Psoas muscle (tissue), 8 donors: Measurements from ENCODE around the gene YIPF1. TPM values are rescaled to one million over a fixed set of nuclear protein-coding genes. Genes with fewer than 3 reads are reported as not detected.

Experiments
- ATAC-seq, 4 donors: fragments of 200-7000 bp; cut with Tn5 transposase; one replicate each; pipeline ENCODE4 v1.9.1; 2020; ENCODE audit warnings: moderate library complexity in 3 of 4, mild to moderate bottlenecking in 2 of 4
- DNase-seq, 2 donors: peaks; one replicate each; pipeline ENCODE4 v3.0.0-alpha.2; 2020
- H3K27ac ChIP-seq: fragments of 200-600 bp; one replicate; pipeline ENCODE4 v1.8.0; 2022
- H3K27me3 ChIP-seq, 3 donors: fragments of 200-600 bp in 1 of 3; one replicate each; pipeline versions ENCODE4 v1.6.1 to v1.8.0; 2013 to 2022; ENCODE audit warnings: low read length in 2 of 3, mild to moderate bottlenecking in 2 of 3, moderate library complexity in 1 of 3; ENCODE audit not compliant: insufficient read depth in 3 of 3
- H3K36me3 ChIP-seq, 2 donors: fragments of 200-600 bp in 1 of 2; one replicate each; pipeline versions ENCODE4 v1.6.1 to v1.8.0; 2013 to 2022; ENCODE audit warnings: low read depth in 1 of 2, mild to moderate bottlenecking in 1 of 2, moderate library complexity in 1 of 2; ENCODE audit not compliant: insufficient read depth in 1 of 2
- H3K4me1 ChIP-seq: fragments of 200-600 bp; one replicate; pipeline ENCODE4 v1.8.0; 2022
- H3K4me3 ChIP-seq: fragments of 200-600 bp; one replicate; pipeline ENCODE4 v1.8.0; 2022; ENCODE audit warnings: mild to moderate bottlenecking
- H3K9me3 ChIP-seq: fragments of 200-600 bp; one replicate; pipeline ENCODE4 v1.8.0; 2022
- CTCF ChIP-seq: fragments of 200-600 bp; IDR thresholded peaks from one replicate; pipeline ENCODE4 v1.8.0; 2022; ENCODE audit warnings: antibody characterized with exemption
- WGBS, 3 donors: extraction: QIAGEN DNeasy Blood & Tissue Kit; methylation state at CpG; one replicate each; pipeline versions ENCODE4 v1.1.6 to v1.1.7; 2013; 5-methylcytosine and 5-hydroxymethylcytosine counted together
- intact Hi-C, 2 donors: fragments of 100-400 bp; cut with DNase I; formaldehyde crosslinking; loops; one replicate each; pipeline versions ENCODE4 v1.11.0 to v1.14.2; 2022
- polyA plus RNA-seq, 3 donors: library from polyadenylated mRNA; stranded (reverse); fragments of 200-250 nt; gene quantifications; one replicate each; pipeline ENCODE4 v1.2.3, GENCODE V29; 2013
- total RNA-seq, 4 donors: library from RNA; stranded (reverse); fragmentation: NEBNext Ultra II Directional in 2 of 4; extraction: Animal tissue kit (Norgen Biotek cat#: 25700) in 2 of 4; gene quantifications; one replicate each; pipeline versions ENCODE4 v1.2.1 to v1.2.4, GENCODE V29; 2021 to 2023
- donor health status: healthy with polysubstance abuse.
- donor health status: DM: no; HTN: no; CAD: no; lungs with moderate emphysema.
- donor health status: Bipolar disorder and iron deficiency.
- donor health status: healthy.
- donor health status: DM: yes; HTN: yes; CAD: no.
- donor health status: DM: no; HTN: no; CAD: no.
- donor health status: DM: no; HTN: no; CAD: no.
- donor health status: DM: yes; HTN: yes; CAD: no.

Gene YIPF1
- total and polyA plus RNA-seq, 7 donors, result 11.8 to 54.1 (median 23.1) TPM

GRCh38 chr1:53934170-53934765, 44.7 kb upstream of the YIPF1 start:
- no peak for TF ChIP-seq CTCF
- Histone ChIP-seq H3K4me1 (no peaks in the 10 kb centered on the region), H3K27me3 (no peaks in the 10 kb centered on the region), H3K4me3 (no peak overlapping the region), H3K9me3 (no peaks in the 10 kb centered on the region), H3K36me3 (peaks cover 0 to 20% of the 10 kb centered on the region in 2 donors), H3K27ac (no peak overlapping the region)
- WGBS, 3 donors, result 96 to 100% (median 100%) methylated on average over 1 of the region's 1 CpG
- intact Hi-C loops, result no loop called here
- DNase-seq, result no peak
- no peak for ATAC-seq

GRCh38 chr1:53931523-53931922, 41.9 kb upstream of the YIPF1 start:
- Histone ChIP-seq H3K27ac (no peak overlapping the region), H3K9me3 (no peaks in the 10 kb centered on the region), H3K4me3 (no peak overlapping the region), H3K4me1 (no peaks in the 10 kb centered on the region), H3K27me3 (no peaks in the 10 kb centered on the region), H3K36me3 (peaks cover 4 to 30% of the 10 kb centered on the region in 2 donors)
- WGBS, 3 donors, result 94 to 97% (median 97%) methylated on average over 2 of the region's 2 CpGs
- intact Hi-C loops, result no loop called here
- TF ChIP-seq CTCF, result no peak
- ATAC-seq, result no peak
- no peak for DNase-seq

- Histone ChIP-seq H3K4me3 (no peak overlapping the region), H3K4me1 (no peaks in the 10 kb centered on the region), H3K36me3 (peaks cover 4 to 30% of the 10 kb centered on the region in 2 donors), H3K9me3 (no peaks in the 10 kb centered on the region), H3K27ac (no peak overlapping the region), H3K27me3 (no peaks in the 10 kb centered on the region)
- TF ChIP-seq CTCF, result no peak
- no peak for DNase-seq
- intact Hi-C loops, result no loop called here
- no peak for ATAC-seq
- WGBS, 3 donors, result 96 to 98% (median 96%) methylated on average over 3 of the region's 3 CpGs
Measured at GRCh38 chr1:53930932-53931331, 41.3 kb upstream of the YIPF1 start.

GRCh38 chr1:53929246-53929960, 39.8 kb upstream of the YIPF1 start:
- TF ChIP-seq CTCF, result no peak
- Histone ChIP-seq H3K4me3 (no peak overlapping the region), H3K4me1 (no peaks in the 10 kb centered on the region), H3K27ac (no peak overlapping the region), H3K36me3 (peaks cover 4 to 30% of the 10 kb centered on the region in 2 donors), H3K9me3 (no peaks in the 10 kb centered on the region), H3K27me3 (no peaks in the 10 kb centered on the region)
- no peak for ATAC-seq
- intact Hi-C loops, result no loop called here
- WGBS, 3 donors, result 78 to 84% (median 83%) methylated on average over 2 of the region's 2 CpGs
- no peak for DNase-seq
